H4 (cell line): ENCODE data around the gene CLDN5. TPM values are rescaled to one million over a fixed set of nuclear protein-coding genes. Genes with fewer than 3 reads are reported as not detected.

Experiments
- DNase-seq: peaks from one replicate; pipeline ENCODE4 v3.0.0-alpha.2; 2015; ENCODE audit warnings: low spot score
- total RNA-seq: library from RNA; depleted of rRNA; stranded (reverse); fragments of >200 nt; shearing (Covaris generic); gene quantifications from 2 replicates; pipeline ENCODE4 v1.2.3, GENCODE V29; 2014

Gene CLDN5
- total RNA-seq, 1 experiment from 2014 or later, result not detected

GRCh38 chr22:19522190-19522880 lies 1.9 kb downstream of the CLDN5 start:
- no peak for DNase-seq

GRCh38 chr22:19520566-19521305 lies 3.5 kb downstream of the CLDN5 start:
- DNase-seq, result no peak

GRCh38 chr22:19520007-19520406 lies 4.2 kb downstream of the CLDN5 start:
- no peak for DNase-seq

- no peak for DNase-seq
These were observed 4.9 kb downstream of the CLDN5 start for GRCh38 chr22:19519041-19519926.

- DNase-seq, result no peak
These were observed 5.6 kb downstream of the CLDN5 start for GRCh38 chr22:19518635-19519034.

GRCh38 chr22:19517919-19518611 lies 6.1 kb downstream of the CLDN5 start:
- no peak for DNase-seq

- no peak for DNase-seq
These were observed 7.1 kb downstream of the CLDN5 start for GRCh38 chr22:19517171-19517500.

- no peak for DNase-seq
These were observed 7.6 kb downstream of the CLDN5 start for GRCh38 chr22:19516378-19517170.

GRCh38 chr22:19515654-19516377 lies 8.4 kb downstream of the CLDN5 start:
- DNase-seq, result no peak

GRCh38 chr22:19514831-19515565 lies 9.2 kb downstream of the CLDN5 start:
- DNase-seq, result no peak

GRCh38 chr22:19513823-19514222 lies 10.4 kb downstream of the CLDN5 start:
- DNase-seq, result no peak

- no peak for DNase-seq
These were observed 13.3 kb downstream of the CLDN5 start for GRCh38 chr22:19510919-19511341.

GRCh38 chr22:19509923-19510322 lies 14.3 kb downstream of the CLDN5 start:
- no peak for DNase-seq

GRCh38 chr22:19509191-19509590 lies 15.0 kb downstream of the CLDN5 start:
- DNase-seq, result no peak

- DNase-seq, result no peak
These were observed 16.0 kb downstream of the CLDN5 start for GRCh38 chr22:19508024-19508776.

- DNase-seq, result no peak
These were observed 16.7 kb downstream of the CLDN5 start for GRCh38 chr22:19507534-19507861.

GRCh38 chr22:19506212-19506611 lies 18.0 kb downstream of the CLDN5 start:
- no peak for DNase-seq

GRCh38 chr22:19505735-19506126 lies 18.5 kb downstream of the CLDN5 start:
- DNase-seq, result no peak
